Panc1 (cell line): ENCODE measurements around the gene PCDHGB5.
"Not testable (repeated sequence)": the region's sequence is repeated elsewhere in the genome, so short reads cannot be mapped to it uniquely, and the experiment has no call there.

Experiments
- SIN3A ChIP-seq: IDR thresholded peaks from 2 replicates; pipeline ENCODE4 v1.6.1; 2012; ENCODE audit warnings: low read depth, mild to moderate bottlenecking, low read length, moderate library complexity, borderline replicate concordance; ENCODE audit not compliant: insufficient read depth
- TCF7L2 ChIP-seq: IDR thresholded peaks from 2 replicates; pipeline ENCODE4 v1.6.1; 2011; ENCODE audit warnings: mild to moderate bottlenecking, low read depth, low read length, inconsistent platforms
- TF ChIP-seq, protein P1 (sequence below), 2 experiments: IDR thresholded peaks; 2 replicates each; pipeline ENCODE4 v1.6.1; 2011 to 2012; ENCODE audit warnings: low read depth in 2 of 2, control low read depth in 1 of 2, low read length in 1 of 2, mild to moderate bottlenecking in 1 of 2, moderate library complexity in 1 of 2; ENCODE audit not compliant: insufficient read depth in 1 of 2
- TF ChIP-seq, protein P2 (sequence below): fragments of 450-650 bp; IDR thresholded peaks from 2 replicates; pipeline ENCODE4 v1.5.1; 2017; ENCODE audit warnings: mild to moderate bottlenecking

DNA sequence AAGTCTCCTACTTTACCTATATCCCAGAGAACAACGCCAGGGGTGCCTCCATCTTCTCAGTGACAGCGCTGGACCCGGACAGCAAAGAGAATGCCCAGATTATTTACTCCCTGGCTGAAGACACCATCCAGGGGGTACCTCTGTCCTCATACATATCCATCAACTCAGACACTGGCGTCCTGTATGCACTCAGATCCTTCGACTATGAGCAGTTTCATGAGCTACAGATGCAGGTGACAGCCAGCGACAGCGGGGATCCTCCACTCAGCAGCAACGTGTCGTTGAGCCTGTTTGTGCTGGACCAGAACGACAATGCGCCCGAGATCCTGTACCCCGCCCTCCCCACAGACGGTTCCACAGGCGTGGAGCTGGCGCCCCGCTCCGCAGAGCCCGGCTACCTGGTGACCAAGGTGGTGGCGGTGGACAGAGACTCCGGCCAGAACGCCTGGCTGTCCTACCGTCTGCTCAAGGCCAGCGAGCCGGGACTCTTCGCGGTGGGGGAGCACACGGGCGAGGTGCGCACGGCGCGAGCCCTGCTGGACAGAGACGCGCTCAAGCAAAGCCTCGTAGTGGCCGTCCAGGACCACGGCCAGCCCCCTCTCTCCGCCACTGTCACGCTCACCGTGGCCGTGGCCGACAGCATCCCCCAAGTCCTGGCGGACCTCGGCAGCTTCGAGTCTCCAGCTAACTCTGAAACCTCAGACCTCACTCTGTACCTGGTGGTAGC is 17.0 kb downstream of the PCDHGB5 start:
- TF ChIP-seq, protein P1, sequence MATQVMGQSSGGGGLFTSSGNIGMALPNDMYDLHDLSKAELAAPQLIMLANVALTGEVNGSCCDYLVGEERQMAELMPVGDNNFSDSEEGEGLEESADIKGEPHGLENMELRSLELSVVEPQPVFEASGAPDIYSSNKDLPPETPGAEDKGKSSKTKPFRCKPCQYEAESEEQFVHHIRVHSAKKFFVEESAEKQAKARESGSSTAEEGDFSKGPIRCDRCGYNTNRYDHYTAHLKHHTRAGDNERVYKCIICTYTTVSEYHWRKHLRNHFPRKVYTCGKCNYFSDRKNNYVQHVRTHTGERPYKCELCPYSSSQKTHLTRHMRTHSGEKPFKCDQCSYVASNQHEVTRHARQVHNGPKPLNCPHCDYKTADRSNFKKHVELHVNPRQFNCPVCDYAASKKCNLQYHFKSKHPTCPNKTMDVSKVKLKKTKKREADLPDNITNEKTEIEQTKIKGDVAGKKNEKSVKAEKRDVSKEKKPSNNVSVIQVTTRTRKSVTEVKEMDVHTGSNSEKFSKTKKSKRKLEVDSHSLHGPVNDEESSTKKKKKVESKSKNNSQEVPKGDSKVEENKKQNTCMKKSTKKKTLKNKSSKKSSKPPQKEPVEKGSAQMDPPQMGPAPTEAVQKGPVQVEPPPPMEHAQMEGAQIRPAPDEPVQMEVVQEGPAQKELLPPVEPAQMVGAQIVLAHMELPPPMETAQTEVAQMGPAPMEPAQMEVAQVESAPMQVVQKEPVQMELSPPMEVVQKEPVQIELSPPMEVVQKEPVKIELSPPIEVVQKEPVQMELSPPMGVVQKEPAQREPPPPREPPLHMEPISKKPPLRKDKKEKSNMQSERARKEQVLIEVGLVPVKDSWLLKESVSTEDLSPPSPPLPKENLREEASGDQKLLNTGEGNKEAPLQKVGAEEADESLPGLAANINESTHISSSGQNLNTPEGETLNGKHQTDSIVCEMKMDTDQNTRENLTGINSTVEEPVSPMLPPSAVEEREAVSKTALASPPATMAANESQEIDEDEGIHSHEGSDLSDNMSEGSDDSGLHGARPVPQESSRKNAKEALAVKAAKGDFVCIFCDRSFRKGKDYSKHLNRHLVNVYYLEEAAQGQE (IDR thresholded peaks at IDR 0.05; ENCODE audit: insufficient read depth in 1 of 2, low read depth in 2 of 2, low read length in 1 of 2): not testable (repeated sequence)
- TF ChIP-seq, protein P2, sequence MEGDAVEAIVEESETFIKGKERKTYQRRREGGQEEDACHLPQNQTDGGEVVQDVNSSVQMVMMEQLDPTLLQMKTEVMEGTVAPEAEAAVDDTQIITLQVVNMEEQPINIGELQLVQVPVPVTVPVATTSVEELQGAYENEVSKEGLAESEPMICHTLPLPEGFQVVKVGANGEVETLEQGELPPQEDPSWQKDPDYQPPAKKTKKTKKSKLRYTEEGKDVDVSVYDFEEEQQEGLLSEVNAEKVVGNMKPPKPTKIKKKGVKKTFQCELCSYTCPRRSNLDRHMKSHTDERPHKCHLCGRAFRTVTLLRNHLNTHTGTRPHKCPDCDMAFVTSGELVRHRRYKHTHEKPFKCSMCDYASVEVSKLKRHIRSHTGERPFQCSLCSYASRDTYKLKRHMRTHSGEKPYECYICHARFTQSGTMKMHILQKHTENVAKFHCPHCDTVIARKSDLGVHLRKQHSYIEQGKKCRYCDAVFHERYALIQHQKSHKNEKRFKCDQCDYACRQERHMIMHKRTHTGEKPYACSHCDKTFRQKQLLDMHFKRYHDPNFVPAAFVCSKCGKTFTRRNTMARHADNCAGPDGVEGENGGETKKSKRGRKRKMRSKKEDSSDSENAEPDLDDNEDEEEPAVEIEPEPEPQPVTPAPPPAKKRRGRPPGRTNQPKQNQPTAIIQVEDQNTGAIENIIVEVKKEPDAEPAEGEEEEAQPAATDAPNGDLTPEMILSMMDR: not testable (repeated sequence)
- not testable (repeated sequence) for TF ChIP-seq TCF7L2, SIN3A
